ENCODE data around the gene METTL2B.

DNA sequence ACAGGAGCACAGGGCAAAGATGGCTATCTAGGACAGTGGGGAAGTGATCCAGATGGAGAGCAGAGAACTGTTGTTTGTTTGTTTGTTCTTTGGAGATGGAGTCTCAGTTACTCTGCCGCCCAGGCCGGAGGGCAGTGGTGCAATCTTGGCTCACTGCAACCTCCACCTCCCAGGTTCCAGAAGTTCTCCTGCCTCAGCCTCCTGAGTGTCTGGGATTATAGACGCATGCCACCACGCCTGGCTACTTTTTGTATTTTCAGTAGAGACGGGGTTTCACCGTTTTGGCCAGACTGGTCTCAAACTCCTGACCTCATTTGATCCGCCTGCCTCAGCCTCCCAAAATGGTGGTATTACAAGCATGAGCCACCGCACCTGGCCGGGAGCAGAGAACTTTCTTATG, 20.9 kb downstream of the METTL2B start:
- TF ChIP-seq, protein P1, sequence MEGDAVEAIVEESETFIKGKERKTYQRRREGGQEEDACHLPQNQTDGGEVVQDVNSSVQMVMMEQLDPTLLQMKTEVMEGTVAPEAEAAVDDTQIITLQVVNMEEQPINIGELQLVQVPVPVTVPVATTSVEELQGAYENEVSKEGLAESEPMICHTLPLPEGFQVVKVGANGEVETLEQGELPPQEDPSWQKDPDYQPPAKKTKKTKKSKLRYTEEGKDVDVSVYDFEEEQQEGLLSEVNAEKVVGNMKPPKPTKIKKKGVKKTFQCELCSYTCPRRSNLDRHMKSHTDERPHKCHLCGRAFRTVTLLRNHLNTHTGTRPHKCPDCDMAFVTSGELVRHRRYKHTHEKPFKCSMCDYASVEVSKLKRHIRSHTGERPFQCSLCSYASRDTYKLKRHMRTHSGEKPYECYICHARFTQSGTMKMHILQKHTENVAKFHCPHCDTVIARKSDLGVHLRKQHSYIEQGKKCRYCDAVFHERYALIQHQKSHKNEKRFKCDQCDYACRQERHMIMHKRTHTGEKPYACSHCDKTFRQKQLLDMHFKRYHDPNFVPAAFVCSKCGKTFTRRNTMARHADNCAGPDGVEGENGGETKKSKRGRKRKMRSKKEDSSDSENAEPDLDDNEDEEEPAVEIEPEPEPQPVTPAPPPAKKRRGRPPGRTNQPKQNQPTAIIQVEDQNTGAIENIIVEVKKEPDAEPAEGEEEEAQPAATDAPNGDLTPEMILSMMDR (IDR thresholded peaks at IDR 0.05): no peak
- no peak for TF ChIP-seq POLR2A (IDR thresholded peaks at IDR 0.05)
- TF ChIP-seq EP300 (IDR thresholded peaks at IDR 0.05): no peak

Data from ovary (tissue), 3 donors.